ENCODE results near the gene PGAP2.

PGAP2 gene

GRCh38 chr11:3834664-3835461 is 26.5 kb downstream of the PGAP2 start:
- POLR2A ChIA-PET: interaction anchor here (0.7 kb wide), 1 partner anchor 51 kb away, joined by 4 read pairs; no protein-coding TSS in a partner anchor
- Histone ChIP-seq H3K4me3 (ENCODE audit: low read depth, low read length) (no peak overlapping the region), H3K4me1 (ENCODE audit: control insufficient read depth, insufficient read depth, low read length) (no peaks in the 10 kb centered on the region), H3K36me3 (ENCODE audit: control insufficient read depth in 2 of 2, insufficient read depth in 1 of 2, low read length in 2 of 2) (peaks cover 0 to 58% of the 10 kb centered on the region in 2 experiments; a peak in 2 of 3 replicates), H3K9me3 (ENCODE audit: control insufficient read depth, insufficient read depth, low read depth, low read length) (no peaks in the 10 kb centered on the region), H3K27ac (ENCODE audit: extremely low read depth, low read depth, low read length) (no peak overlapping the region)
- CTCF ChIA-PET: interaction anchor here (0.7 to 1.7 kb wide), 7 partner anchors 10 to 238 kb away, joined by 3 to 11 read pairs (median 4); partner anchors contain the start of gene PGAP2
- TF ChIP-seq ZNF202 (tag by site-specific recombination; IDR thresholded peaks at IDR 0.05; ENCODE audit: borderline replicate concordance): no peak
- no peak for TF ChIP-seq ZNF214 (tag by site-specific recombination; IDR thresholded peaks at IDR 0.05; ENCODE audit: borderline replicate concordance)
- TF ChIP-seq ZNF133 (tag by site-specific recombination; IDR thresholded peaks at IDR 0.05): no peak
- no peak for TF ChIP-seq ZSCAN4 (tag by site-specific recombination; IDR thresholded peaks at IDR 0.05)
- no peak for TF ChIP-seq ZNF621 (tag by site-specific recombination; IDR thresholded peaks at IDR 0.05)
- peak; percentile 54 for TF ChIP-seq ZNF341 (tag by site-specific recombination; IDR thresholded peaks at IDR 0.05; ENCODE audit: low read depth)

- H3K4me3 ChIP-seq (ENCODE audit: low read depth, low read length): no peak overlapping the region
- ChIA-PET POLR2A (interaction anchor here (0.6 kb wide), 3 partner anchors 11 to 137 kb away, joined by 3 to 4 read pairs (median 4); no protein-coding TSS in a partner anchor), CTCF (interaction anchor here (0.7 to 1.3 kb wide), 5 partner anchors 11 to 237 kb away, joined by 3 to 11 read pairs (median 4); no protein-coding TSS in a partner anchor)
- no peaks in the 10 kb centered on the region for H3K4me1 ChIP-seq (ENCODE audit: control insufficient read depth, insufficient read depth, low read length)
- TF ChIP-seq ZNF513 (tag by site-specific recombination; IDR thresholded peaks at IDR 0.05) (no peak), ZNF311 (tag by site-specific recombination; IDR thresholded peaks at IDR 0.05; ENCODE audit: borderline replicate concordance) (no peak), ZNF2 (tag by site-specific recombination; IDR thresholded peaks at IDR 0.05) (no peak), ZNF302 (tag by site-specific recombination; IDR thresholded peaks at IDR 0.05; ENCODE audit: low read depth) (no peak), ELK4 (IDR thresholded peaks at IDR 0.05; ENCODE audit: borderline replicate concordance, low read depth, low read length) (no peak), ZNF202 (tag by site-specific recombination; IDR thresholded peaks at IDR 0.05; ENCODE audit: borderline replicate concordance) (no peak), ZNF23 (tag by site-specific recombination; IDR thresholded peaks at IDR 0.05; ENCODE audit: borderline replicate concordance) (no peak), MZF1 (tag by site-specific recombination; IDR thresholded peaks at IDR 0.05; ENCODE audit: borderline replicate concordance) (no peak)
- no peaks in the 10 kb centered on the region for H3K9me3 ChIP-seq (ENCODE audit: control insufficient read depth, insufficient read depth, low read depth, low read length)
- peaks cover 0 to 49% of the 10 kb centered on the region in 2 experiments; a peak in 1 of 3 replicates for H3K36me3 ChIP-seq (ENCODE audit: control insufficient read depth in 2 of 2, insufficient read depth in 1 of 2, low read length in 2 of 2)
- no peak overlapping the region for H3K27ac ChIP-seq (ENCODE audit: extremely low read depth, low read depth, low read length)
Observed at GRCh38 chr11:3835751-3836150, 27.4 kb downstream of the PGAP2 start.

- Histone ChIP-seq H3K4me1 (ENCODE audit: control insufficient read depth, insufficient read depth, low read length) (no peaks in the 10 kb centered on the region), H3K27ac (ENCODE audit: extremely low read depth, low read depth, low read length) (no peak overlapping the region), H3K36me3 (ENCODE audit: control insufficient read depth in 2 of 2, insufficient read depth in 1 of 2, low read length in 2 of 2) (peaks cover 0 to 42% of the 10 kb centered on the region in 2 experiments; a peak in 1 of 3 replicates), H3K4me3 (ENCODE audit: low read depth, low read length) (no peak overlapping the region), H3K9me3 (ENCODE audit: control insufficient read depth, insufficient read depth, low read depth, low read length) (no peaks in the 10 kb centered on the region)
- CTCF ChIA-PET: interaction anchor here (1.6 to 19.6 kb wide), 2 partner anchors 13 to 233 kb away, joined by 4 to 589 read pairs; no protein-coding TSS in a partner anchor
- POLR2A ChIA-PET: interaction anchor here (0.6 to 0.7 kb wide), 4 partner anchors 12 to 1769 kb away, joined by 3 to 10 read pairs (median 4); no protein-coding TSS in a partner anchor
- TF ChIP-seq ZNF521 (tag by site-specific recombination; IDR thresholded peaks at IDR 0.05): no peak
- TF ChIP-seq ZNF155 (tag by site-specific recombination; IDR thresholded peaks at IDR 0.05): no peak
- TF ChIP-seq ZNF580 (tag by site-specific recombination; IDR thresholded peaks at IDR 0.05): no peak
- TF ChIP-seq ZNF112 (tag by site-specific recombination; IDR thresholded peaks at IDR 0.05): no peak
- TF ChIP-seq PRDM10 (tag by site-specific recombination; IDR thresholded peaks at IDR 0.05): 0 out of 2 replicates have a peak, but pooled peaks have one; percentile 13
Observed at GRCh38 chr11:3836903-3837302, 28.5 kb downstream of the PGAP2 start.
